Neural progenitor cell (in vitro differentiated cells): ENCODE results near the gene PDCD7. TPM values are rescaled to one million over a fixed set of nuclear protein-coding genes. Genes with fewer than 3 reads are reported as not detected.
A peak's percentile ranks its signal among the peaks of the same experiment; 100 is the strongest.

Source experiments
- DNase-seq: peaks from one replicate; pipeline ENCODE4 v3.0.0-alpha.2; 2016; ENCODE audit warnings: low spot score
- H2AFZ ChIP-seq: fragments of 200-600 bp; sonication (generic); replicated peaks from 2 replicates; pipeline ENCODE4 v1.6.1; 2016; ENCODE audit warnings: antibody characterized with exemption
- H3F3A ChIP-seq: fragments of 200-600 bp; sonication (generic); 2 replicates; pipeline ENCODE4 v1.6.1; 2016; ENCODE audit warnings: antibody characterized with exemption, low read depth
- H3K27ac ChIP-seq: fragments of 200-600 bp; sonication (generic); 2 replicates; pipeline ENCODE4 v1.5.1; 2016; ENCODE audit warnings: mild to moderate bottlenecking
- H3K27me3 ChIP-seq: fragments of 200-600 bp; sonication (generic); 2 replicates; pipeline ENCODE4 v1.6.1; 2016; ENCODE audit warnings: mild to moderate bottlenecking, moderate library complexity
- H3K36me3 ChIP-seq: fragments of 200-600 bp; sonication (generic); 2 replicates; pipeline ENCODE4 v1.5.1; 2016
- H3K4me1 ChIP-seq: fragments of 200-600 bp; sonication (generic); 2 replicates; pipeline ENCODE4 v1.6.1; 2016; ENCODE audit warnings: mixed run types
- H3K4me2 ChIP-seq: fragments of 200-600 bp; sonication (generic); 2 replicates; pipeline ENCODE4 v1.6.1; 2016
- H3K4me3 ChIP-seq: fragments of 200-600 bp; sonication (generic); 2 replicates; pipeline ENCODE4 v1.5.1; 2016
- H3K79me2 ChIP-seq: fragments of 200-600 bp; sonication (generic); 2 replicates; pipeline ENCODE4 v1.6.1; 2016; ENCODE audit warnings: low read depth
- H3K9ac ChIP-seq: fragments of 200-600 bp; sonication (generic); 2 replicates; pipeline ENCODE4 v1.6.1; 2016
- H3K9me3 ChIP-seq: fragments of 200-600 bp; sonication (generic); 2 replicates; pipeline ENCODE4 v1.5.1; 2016; ENCODE audit warnings: low read depth
- H4K20me1 ChIP-seq: fragments of 200-600 bp; sonication (generic); 2 replicates; pipeline ENCODE4 v1.6.1; 2016; ENCODE audit warnings: low read depth
- H3K27ac Mint-ChIP-seq: 3 replicates; pipeline ENCODE4 v1.8.0; 2021; ENCODE audit warnings: mixed read lengths
- H3K27me3 Mint-ChIP-seq: 2 replicates; pipeline ENCODE4 v1.8.0; 2022; ENCODE audit warnings: low read depth, mild to moderate bottlenecking, inconsistent platforms, moderate library complexity, mixed read lengths; ENCODE audit not compliant: insufficient read depth
- H3K36me3 Mint-ChIP-seq: 3 replicates; pipeline ENCODE4 v1.8.0; 2021; ENCODE audit warnings: mixed read lengths
- H3K4me1 Mint-ChIP-seq: 3 replicates; pipeline ENCODE4 v1.8.0; 2021; ENCODE audit warnings: mixed read lengths
- H3K4me3 Mint-ChIP-seq: 3 replicates; pipeline ENCODE4 v1.8.0; 2021; ENCODE audit warnings: mild to moderate bottlenecking, moderate library complexity, mixed read lengths
- H3K9me3 Mint-ChIP-seq: 3 replicates; pipeline ENCODE4 v1.8.0; 2020; ENCODE audit warnings: mixed read lengths
- EZH2 ChIP-seq: fragments of 200-600 bp; sonication (generic); IDR thresholded peaks from 2 replicates; pipeline ENCODE4 v1.6.1; 2017; ENCODE audit warnings: antibody characterized with exemption, mild to moderate bottlenecking, moderate library complexity
- EZH2phosphoT487 ChIP-seq: fragments of 200-600 bp; sonication (generic); IDR thresholded peaks from 2 replicates; pipeline ENCODE4 v1.6.1; 2017; ENCODE audit warnings: antibody characterized with exemption
- total RNA-seq: library from RNA; depleted of rRNA; stranded (reverse); fragments of >200 nt; gene quantifications from 2 replicates; pipeline ENCODE4 v1.2.3, GENCODE V29; 2015; ENCODE audit warnings: low replicate concordance
- TF ChIP-seq, protein P1 (sequence below): fragments of 200-600 bp; sonication (generic); IDR thresholded peaks from 2 replicates; pipeline ENCODE4 v1.5.1; 2017; ENCODE audit warnings: antibody characterized with exemption, mild to moderate bottlenecking

Gene PDCD7
- total RNA-seq, 1 donor from 2014 or later: 24.7 TPM

DNA sequence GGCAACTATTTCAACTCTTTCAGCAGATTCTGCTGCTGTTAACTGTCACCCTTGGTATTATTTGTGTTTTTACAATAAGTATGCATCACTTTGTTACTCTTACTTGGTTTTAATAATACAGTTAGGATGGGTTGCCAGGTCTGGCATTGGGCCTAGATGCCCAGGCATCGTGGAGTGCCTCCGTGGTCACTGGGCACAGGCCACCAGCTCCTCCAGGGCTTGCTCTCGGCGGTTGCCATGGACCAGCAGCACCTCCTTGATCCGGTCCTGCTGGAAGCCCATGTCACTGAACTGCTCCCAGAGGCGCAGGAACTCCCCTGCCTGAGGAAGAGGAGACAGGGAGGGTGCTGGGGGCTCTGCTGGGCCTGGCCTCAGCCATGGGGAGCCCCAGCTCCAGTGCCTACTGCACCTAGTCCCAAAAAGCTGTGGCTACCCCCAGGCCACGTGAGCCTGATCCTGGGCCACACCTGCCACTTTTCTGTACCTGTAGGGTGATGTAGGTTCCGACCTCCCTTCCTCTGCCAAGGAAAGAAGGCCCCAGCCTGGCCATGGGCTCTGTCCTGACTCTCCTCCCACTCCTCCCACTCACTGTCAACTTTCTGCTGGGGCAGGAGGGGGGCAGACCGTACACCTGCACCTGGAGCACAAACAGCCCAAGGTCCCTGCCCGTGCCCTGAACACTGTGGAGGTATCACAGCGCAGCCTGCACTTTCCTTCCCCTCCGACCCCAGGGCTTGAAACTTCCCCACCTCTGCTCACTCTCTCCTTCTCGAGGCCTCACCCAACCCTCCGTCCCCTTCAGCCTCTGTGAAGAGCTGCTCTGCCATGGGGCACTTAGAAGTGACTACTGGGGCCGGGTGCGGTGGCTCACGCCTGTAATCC is 40.5 kb downstream of the PDCD7 start:
- Histone ChIP-seq H4K20me1 (peaks cover 7% of the 10 kb centered on the region), H3K9ac (no peak overlapping the region), H3F3A (peaks cover 13% of the 10 kb centered on the region), H3K4me3 (no peak overlapping the region), H3K9me3 (no peaks in the 10 kb centered on the region), H3K27ac (no peak overlapping the region), H3K36me3 (no peaks in the 10 kb centered on the region), H3K4me1 (peaks cover 14% of the 10 kb centered on the region), H3K27me3 (no peaks in the 10 kb centered on the region), H3K4me2 (no peak overlapping the region), H3K79me2 (no peaks in the 10 kb centered on the region), H2AFZ (no peak overlapping the region)
- peaks cover 6% of the 10 kb centered on the region for H3K36me3 Mint-ChIP-seq
- H3K4me3 Mint-ChIP-seq: no peak overlapping the region
- DNase-seq: no peak
- H3K27me3 Mint-ChIP-seq: peaks cover 4% of the 10 kb centered on the region
- no peaks in the 10 kb centered on the region for H3K9me3 Mint-ChIP-seq
- TF ChIP-seq EZH2phosphoT487 (no peak), EZH2 (no peak)
- TF ChIP-seq, protein P1, sequence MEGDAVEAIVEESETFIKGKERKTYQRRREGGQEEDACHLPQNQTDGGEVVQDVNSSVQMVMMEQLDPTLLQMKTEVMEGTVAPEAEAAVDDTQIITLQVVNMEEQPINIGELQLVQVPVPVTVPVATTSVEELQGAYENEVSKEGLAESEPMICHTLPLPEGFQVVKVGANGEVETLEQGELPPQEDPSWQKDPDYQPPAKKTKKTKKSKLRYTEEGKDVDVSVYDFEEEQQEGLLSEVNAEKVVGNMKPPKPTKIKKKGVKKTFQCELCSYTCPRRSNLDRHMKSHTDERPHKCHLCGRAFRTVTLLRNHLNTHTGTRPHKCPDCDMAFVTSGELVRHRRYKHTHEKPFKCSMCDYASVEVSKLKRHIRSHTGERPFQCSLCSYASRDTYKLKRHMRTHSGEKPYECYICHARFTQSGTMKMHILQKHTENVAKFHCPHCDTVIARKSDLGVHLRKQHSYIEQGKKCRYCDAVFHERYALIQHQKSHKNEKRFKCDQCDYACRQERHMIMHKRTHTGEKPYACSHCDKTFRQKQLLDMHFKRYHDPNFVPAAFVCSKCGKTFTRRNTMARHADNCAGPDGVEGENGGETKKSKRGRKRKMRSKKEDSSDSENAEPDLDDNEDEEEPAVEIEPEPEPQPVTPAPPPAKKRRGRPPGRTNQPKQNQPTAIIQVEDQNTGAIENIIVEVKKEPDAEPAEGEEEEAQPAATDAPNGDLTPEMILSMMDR: no peak
- H3K4me1 Mint-ChIP-seq: peaks cover 19% of the 10 kb centered on the region
- H3K27ac Mint-ChIP-seq: no peak overlapping the region

DNA sequence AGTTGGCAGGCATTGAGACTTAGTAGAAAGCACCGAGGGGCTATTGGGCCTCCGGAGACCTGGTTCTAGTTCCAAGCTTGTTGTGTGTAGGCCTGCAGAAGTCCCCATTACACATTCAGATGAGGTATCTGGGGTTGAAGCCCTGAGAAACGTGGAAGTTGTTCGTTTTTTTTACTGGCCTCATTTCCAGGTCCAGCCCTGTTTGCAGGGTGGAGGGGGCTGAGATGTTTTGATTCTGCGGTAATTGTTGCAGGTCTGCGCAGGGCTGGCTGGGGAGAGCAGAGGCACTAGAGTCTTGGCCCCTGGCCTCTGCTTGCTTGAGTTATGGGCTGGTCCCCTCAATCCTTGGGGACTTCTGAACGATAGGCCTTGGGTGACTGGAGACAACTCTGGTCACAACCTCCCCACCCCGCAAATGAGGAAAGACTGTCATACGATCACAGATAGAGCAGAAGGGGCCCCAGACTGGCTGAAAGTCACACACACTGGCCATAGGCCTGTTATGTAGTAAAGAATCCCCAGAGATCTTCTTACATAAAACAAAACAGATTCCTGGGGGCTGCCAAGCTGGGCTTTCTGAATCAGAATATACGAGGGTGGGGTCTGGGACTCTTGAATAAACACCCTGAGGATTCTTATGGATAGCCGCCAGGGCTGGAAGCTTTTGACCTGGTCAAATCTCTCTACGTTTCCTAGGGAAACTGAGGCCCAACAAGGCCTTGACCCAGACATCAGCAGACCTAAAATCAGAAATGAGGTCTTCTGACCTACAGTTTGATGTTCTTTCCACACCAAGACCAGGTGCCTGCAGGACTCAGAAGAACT is 41.5 kb downstream of the PDCD7 start:
- Mint-ChIP-seq H3K4me3 (no peak overlapping the region), H3K27ac (no peak overlapping the region), H3K27me3 (peaks cover 6% of the 10 kb centered on the region), H3K36me3 (peaks cover under 1% of the 10 kb centered on the region), H3K4me1 (peaks cover 26% of the 10 kb centered on the region), H3K9me3 (no peaks in the 10 kb centered on the region)
- H3K4me3 ChIP-seq: no peak overlapping the region
- H4K20me1 ChIP-seq: peaks cover 7% of the 10 kb centered on the region
- no peak overlapping the region for H3K27ac ChIP-seq
- no peak for TF ChIP-seq EZH2
- TF ChIP-seq, protein P1: no peak
- TF ChIP-seq EZH2phosphoT487: no peak
- H3K27me3 ChIP-seq: peaks cover 2% of the 10 kb centered on the region
- no peak for DNase-seq
- H3K79me2 ChIP-seq: no peaks in the 10 kb centered on the region
- H3F3A ChIP-seq: peaks cover 13% of the 10 kb centered on the region
- no peaks in the 10 kb centered on the region for H3K36me3 ChIP-seq
- no peak overlapping the region for H3K4me2 ChIP-seq
- H3K9ac ChIP-seq: no peak overlapping the region
- H3K9me3 ChIP-seq: no peaks in the 10 kb centered on the region
- no peak overlapping the region for H2AFZ ChIP-seq
- H3K4me1 ChIP-seq: peaks cover 18% of the 10 kb centered on the region

DNA sequence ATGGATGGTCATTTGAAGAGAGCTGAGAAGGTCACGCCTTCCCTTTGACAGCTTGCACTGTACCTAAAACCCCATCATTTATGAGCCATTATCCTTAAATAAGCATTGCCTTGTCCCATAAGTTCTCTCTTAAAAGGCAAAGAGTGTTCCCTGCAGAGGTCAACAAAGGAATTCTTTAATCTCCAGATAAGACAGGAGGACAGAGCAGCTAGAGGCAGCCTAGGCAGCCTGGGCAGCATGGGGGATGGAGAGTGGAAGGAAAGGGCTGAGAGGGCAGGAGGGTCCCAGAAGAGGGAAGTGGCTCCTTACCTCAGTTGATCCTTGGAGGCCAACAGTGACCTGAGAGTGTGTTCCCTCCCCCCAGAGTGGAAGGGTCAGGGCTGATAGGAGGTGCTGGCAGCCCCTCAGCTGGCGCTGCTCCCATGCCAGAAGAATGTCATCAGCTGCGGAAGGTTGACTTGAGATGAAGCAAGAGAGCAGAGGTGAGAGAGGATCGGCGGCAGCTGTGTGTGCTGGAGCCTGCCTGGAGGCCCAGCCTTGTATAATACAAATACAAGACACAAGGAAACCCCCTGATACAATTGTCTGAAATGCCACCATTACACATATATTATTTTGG is 44.3 kb downstream of the PDCD7 start:
- no peak overlapping the region for H3K27ac ChIP-seq
- no peaks in the 10 kb centered on the region for H3K36me3 ChIP-seq
- peaks cover 33% of the 10 kb centered on the region for H3K4me1 ChIP-seq
- H3K9me3 ChIP-seq: no peaks in the 10 kb centered on the region
- H3K4me2 ChIP-seq: peak overlapping the region; percentile 34
- Mint-ChIP-seq H3K4me3 (no peak overlapping the region), H3K9me3 (no peaks in the 10 kb centered on the region), H3K36me3 (no peaks in the 10 kb centered on the region), H3K27ac (peak overlapping the region; percentile 57), H3K27me3 (peaks cover 9% of the 10 kb centered on the region), H3K4me1 (peaks cover 43% of the 10 kb centered on the region)
- no peak overlapping the region for H3K4me3 ChIP-seq
- TF ChIP-seq, protein P1: no peak
- TF ChIP-seq EZH2 (no peak), EZH2phosphoT487 (peak; percentile 68)
- DNase-seq: peak; percentile 49
- H3K27me3 ChIP-seq: peaks cover 29% of the 10 kb centered on the region
- H3F3A ChIP-seq: peaks cover 19% of the 10 kb centered on the region
- H4K20me1 ChIP-seq: peaks cover 12% of the 10 kb centered on the region
- H2AFZ ChIP-seq: no peak overlapping the region
- H3K79me2 ChIP-seq: no peaks in the 10 kb centered on the region
- H3K9ac ChIP-seq: no peak overlapping the region
